ENCODE data around the gene KRTAP10-1.

GRCh38 chr21:44548381-44548780 lies 8.4 kb upstream of the KRTAP10-1 start:
- no peak for TF ChIP-seq SP1 (CRISPR knock-in tag; conservative IDR thresholded peaks at IDR 0.05)
- TF ChIP-seq USF2 (CRISPR knock-in tag; IDR thresholded peaks at IDR 0.05) = no peak
- no peak for TF ChIP-seq KAT7 (CRISPR knock-in tag; IDR thresholded peaks at IDR 0.05; ENCODE audit: borderline replicate concordance)
- TF ChIP-seq, protein P1, sequence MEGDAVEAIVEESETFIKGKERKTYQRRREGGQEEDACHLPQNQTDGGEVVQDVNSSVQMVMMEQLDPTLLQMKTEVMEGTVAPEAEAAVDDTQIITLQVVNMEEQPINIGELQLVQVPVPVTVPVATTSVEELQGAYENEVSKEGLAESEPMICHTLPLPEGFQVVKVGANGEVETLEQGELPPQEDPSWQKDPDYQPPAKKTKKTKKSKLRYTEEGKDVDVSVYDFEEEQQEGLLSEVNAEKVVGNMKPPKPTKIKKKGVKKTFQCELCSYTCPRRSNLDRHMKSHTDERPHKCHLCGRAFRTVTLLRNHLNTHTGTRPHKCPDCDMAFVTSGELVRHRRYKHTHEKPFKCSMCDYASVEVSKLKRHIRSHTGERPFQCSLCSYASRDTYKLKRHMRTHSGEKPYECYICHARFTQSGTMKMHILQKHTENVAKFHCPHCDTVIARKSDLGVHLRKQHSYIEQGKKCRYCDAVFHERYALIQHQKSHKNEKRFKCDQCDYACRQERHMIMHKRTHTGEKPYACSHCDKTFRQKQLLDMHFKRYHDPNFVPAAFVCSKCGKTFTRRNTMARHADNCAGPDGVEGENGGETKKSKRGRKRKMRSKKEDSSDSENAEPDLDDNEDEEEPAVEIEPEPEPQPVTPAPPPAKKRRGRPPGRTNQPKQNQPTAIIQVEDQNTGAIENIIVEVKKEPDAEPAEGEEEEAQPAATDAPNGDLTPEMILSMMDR (IDR thresholded peaks at IDR 0.05) = no peak
- no peak for TF ChIP-seq NFE2L1 (CRISPR knock-in tag; IDR thresholded peaks at IDR 0.05)
- TF ChIP-seq ATF2 (CRISPR knock-in tag; IDR thresholded peaks at IDR 0.05; ENCODE audit: borderline replicate concordance, low read depth) = no peak
- TF ChIP-seq, protein P2, sequence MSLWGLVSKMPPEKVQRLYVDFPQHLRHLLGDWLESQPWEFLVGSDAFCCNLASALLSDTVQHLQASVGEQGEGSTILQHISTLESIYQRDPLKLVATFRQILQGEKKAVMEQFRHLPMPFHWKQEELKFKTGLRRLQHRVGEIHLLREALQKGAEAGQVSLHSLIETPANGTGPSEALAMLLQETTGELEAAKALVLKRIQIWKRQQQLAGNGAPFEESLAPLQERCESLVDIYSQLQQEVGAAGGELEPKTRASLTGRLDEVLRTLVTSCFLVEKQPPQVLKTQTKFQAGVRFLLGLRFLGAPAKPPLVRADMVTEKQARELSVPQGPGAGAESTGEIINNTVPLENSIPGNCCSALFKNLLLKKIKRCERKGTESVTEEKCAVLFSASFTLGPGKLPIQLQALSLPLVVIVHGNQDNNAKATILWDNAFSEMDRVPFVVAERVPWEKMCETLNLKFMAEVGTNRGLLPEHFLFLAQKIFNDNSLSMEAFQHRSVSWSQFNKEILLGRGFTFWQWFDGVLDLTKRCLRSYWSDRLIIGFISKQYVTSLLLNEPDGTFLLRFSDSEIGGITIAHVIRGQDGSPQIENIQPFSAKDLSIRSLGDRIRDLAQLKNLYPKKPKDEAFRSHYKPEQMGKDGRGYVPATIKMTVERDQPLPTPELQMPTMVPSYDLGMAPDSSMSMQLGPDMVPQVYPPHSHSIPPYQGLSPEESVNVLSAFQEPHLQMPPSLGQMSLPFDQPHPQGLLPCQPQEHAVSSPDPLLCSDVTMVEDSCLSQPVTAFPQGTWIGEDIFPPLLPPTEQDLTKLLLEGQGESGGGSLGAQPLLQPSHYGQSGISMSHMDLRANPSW (CRISPR knock-in tag; conservative IDR thresholded peaks at IDR 0.05; ENCODE audit: low read depth) = no peak
- no peak for TF ChIP-seq ZNF671 (CRISPR knock-in tag; IDR thresholded peaks at IDR 0.05)
- no peak for TF ChIP-seq ELF4 (CRISPR knock-in tag; IDR thresholded peaks at IDR 0.05; ENCODE audit: low read depth)
- TF ChIP-seq ATF3 (CRISPR knock-in tag; conservative IDR thresholded peaks at IDR 0.05) = no peak
- TF ChIP-seq FOXP1 (CRISPR knock-in tag; IDR thresholded peaks at IDR 0.05; ENCODE audit: borderline replicate concordance) = no peak
- TF ChIP-seq, protein P3, sequence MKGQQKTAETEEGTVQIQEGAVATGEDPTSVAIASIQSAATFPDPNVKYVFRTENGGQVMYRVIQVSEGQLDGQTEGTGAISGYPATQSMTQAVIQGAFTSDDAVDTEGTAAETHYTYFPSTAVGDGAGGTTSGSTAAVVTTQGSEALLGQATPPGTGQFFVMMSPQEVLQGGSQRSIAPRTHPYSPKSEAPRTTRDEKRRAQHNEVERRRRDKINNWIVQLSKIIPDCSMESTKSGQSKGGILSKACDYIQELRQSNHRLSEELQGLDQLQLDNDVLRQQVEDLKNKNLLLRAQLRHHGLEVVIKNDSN (CRISPR knock-in tag; IDR thresholded peaks at IDR 0.05) = no peak
- TF ChIP-seq, protein P4, sequence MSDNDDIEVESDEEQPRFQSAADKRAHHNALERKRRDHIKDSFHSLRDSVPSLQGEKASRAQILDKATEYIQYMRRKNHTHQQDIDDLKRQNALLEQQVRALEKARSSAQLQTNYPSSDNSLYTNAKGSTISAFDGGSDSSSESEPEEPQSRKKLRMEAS (CRISPR knock-in tag; IDR thresholded peaks at IDR 0.05) = no peak
- TF ChIP-seq RELA (CRISPR knock-in tag; IDR thresholded peaks at IDR 0.05; ENCODE audit: borderline replicate concordance) = no peak

Data from WTC11 (cell line).